ENCODE results near the gene ARID3A.
"Not testable (repeated sequence)": the region's sequence is repeated elsewhere in the genome, so short reads cannot be mapped to it uniquely, and the experiment has no call there.

ARID3A gene

DNA sequence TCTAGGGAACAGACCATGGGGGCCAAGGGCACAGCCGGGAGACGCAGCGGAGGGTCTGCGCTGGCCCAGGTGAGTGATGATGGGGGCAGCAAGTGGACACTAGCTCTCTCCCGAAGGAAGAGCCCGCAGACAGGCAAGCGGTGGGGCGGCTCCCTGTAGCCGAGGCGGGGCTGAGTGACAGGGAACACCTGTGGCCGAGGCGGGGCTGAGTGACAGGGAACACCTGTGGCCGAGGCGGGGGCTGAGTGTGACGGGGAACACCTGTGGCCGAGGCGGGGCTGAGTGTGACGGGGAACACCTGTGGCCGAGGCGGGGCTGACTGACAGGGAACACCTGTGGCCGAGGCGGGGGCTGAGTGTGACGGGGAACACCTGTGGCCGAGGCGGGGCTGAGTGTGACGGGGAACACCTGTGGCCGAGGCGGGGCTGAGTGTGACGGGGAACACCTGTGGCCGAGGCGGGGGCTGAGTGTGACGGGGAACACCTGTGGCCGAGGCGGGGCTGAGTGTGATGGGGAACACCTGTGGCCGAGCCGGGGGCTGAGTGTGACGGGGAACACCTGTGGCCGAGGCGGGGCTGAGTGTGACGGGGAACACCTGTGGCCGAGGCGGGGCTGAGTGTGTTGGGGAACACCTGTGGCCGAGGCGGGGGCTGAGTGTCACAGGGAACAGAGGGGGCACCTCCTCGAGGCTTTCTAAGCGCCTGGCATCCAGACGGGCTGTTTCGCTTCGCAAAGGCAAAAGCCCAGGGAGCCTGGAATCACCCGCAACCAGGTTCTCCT, 34.2 kb upstream of the ARID3A start:
- DNase-seq, result not testable (repeated sequence)

GRCh38 chr19:892243-892893, 33.5 kb upstream of the ARID3A start:
- DNase-seq, result no peak

DNA sequence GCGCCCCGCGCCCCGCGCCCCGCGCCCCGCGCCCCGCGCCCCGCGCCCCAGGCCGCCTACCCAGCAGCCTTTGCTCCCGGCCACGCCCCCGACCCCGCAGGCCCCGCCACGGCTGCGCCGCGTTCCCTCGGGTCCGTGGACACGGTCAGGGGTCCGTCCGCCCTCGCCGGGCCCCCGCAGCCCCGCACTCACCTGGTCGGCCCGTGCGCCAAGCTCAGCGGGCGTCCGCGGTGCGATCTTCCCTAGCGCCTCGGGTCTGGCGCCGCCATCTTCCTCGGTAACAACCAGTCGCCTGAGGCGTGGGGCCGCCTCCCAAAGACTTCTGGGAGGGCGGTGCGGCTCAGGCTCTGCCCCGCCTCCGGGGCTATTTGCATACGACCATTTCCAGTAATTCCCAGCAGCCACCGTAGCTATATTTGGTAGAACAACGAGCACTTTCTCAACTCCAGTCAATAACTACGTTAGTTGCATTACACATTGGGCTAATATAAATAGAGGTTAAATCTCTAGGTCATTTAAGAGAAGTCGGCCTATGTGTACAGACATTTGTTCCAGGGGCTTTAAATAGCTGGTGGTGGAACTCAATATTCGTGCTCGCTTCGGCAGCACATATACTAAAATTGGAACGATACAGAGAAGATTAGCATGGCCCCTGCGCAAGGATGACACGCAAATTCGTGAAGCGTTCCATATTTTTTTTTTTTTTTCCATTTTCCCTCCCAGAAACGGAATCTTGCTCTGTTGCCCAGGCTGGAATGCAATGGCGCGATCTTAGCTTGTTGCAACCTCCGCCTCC, 32.7 kb upstream of the ARID3A start, which contains the start of the genes MED16 and RNU6-9:
TSS of gene MED16 (minus strand) at position 294 of the 796 bp plus-strand sequence. CDS start 2,056 bp downstream, outside the sequence.
TSS of gene RNU6-9 (plus strand) at position 591 of the 796 bp plus-strand sequence.
- DNase-seq, result peak; percentile 92

GRCh38 chr19:896434-896833, 29.4 kb upstream of the ARID3A start:
- DNase-seq, result no peak

DNA sequence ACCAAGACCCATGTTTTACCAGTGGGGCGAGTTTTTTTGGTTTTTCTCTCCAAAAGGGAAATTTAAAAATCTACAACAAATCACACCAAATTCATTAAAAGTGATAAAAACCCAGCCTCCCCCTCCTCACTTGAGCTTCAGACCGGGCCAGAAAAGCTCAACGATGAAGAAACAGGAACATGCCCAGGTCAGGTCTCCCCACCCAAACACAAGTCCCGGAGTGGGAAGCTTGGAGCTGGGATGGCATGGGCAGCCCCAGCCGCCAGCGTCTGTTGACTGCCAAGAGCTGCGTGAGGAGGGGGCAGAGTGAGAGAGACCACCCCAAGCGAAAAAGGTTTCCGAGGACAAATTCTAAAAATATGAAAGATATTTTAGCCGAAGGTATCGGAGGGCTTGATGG, 28.8 kb upstream of the ARID3A start:
- no peak for DNase-seq

DNA sequence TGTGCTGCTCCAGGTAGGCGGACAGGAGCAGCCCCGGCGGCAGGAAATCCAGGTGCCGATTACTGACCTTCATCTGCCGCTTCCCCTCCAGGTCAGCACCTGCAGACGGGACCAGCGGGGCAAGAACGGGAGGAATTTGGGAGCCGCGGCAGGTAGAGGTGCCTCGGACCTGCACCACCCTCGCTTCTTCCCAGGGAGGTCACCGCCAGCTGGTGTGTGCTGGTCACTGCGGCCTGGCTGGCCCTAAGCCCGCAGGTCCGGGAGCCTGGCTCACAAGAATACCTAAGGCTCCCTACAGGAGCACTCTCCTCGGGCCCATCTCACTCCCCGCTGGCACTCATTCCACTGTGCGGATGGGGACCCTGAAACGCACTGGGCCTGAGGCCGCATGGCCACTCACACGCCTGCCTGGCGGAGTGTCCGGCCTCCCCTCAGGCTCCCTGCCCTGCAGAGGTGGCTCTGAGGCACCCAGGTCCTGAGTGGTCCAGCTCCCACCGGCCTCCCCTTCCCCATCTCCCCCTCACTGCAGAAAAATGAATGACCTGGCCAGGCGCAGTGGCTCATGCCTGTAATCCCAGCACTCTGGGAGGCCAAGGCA, 28.3 kb upstream of the ARID3A start:
- DNase-seq, result no peak

DNA sequence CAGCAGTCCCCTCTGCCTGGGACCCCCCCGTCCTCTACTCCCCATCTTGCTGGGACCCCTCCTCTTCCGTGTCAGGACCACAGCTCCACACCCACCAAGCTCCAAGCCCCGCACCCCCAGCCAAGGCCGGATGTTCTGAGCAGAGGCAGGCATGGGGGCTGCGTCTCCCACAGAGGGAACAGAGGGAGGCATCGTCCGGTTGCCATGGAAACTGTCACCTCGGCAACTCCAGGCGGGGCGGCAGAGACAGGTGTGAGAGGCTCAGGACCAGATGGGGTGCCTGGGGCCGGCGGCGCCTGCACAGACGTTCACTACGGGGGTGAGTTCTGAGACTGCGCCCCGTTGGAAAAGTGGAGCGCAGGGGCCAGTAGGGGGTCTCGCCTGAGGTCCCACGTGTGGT, 27.2 kb upstream of the ARID3A start:
- no peak for DNase-seq

DNA sequence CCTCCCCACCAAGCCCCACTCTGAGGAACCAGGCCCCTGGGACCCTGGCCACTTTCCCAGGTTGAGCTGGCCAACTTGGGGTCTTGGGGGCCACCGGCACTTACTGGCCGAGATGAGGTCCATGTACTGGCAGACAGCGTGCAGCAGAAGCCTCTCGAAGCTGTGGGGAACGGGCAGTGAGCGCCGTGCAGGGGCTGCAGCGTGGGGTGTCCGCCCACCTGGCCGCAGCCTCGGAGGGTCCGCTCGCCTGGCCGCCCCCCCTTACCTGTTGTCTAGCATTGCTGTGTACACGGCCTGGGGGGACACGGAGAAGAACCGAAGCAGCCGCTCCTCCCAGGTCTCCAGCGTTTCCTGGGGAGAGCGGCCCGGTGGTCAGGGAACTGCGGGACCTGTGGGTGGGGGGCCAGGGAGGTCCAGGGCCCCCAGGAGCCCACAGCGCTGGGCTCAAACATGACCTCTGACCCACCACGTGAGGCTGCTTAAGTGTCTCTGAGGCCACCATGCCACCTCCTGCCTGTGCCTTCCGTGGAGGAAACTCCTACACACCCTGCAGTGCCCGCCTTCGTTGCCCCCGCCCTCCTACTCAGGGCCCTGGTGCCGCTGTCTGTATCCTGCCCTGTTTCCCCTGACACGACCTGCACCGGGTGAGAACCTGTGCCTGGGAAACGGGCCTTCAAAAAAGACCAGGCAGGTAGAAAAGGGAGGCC, 26.3 kb upstream of the ARID3A start:
- no peak for DNase-seq

DNA sequence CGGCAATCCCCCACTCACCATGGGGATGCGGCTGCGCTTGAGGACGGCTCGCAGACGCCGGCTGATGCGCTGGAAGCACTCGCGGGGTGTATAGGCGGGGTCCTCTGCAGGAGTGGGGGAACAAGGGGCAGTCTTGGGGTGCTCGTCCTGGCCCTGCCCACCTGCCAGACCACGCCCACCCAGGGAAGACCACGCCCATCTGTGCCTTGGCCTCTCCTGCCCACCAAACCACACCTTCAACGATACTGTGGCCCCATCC, 25.9 kb upstream of the ARID3A start:
- DNase-seq, result no peak

DNA sequence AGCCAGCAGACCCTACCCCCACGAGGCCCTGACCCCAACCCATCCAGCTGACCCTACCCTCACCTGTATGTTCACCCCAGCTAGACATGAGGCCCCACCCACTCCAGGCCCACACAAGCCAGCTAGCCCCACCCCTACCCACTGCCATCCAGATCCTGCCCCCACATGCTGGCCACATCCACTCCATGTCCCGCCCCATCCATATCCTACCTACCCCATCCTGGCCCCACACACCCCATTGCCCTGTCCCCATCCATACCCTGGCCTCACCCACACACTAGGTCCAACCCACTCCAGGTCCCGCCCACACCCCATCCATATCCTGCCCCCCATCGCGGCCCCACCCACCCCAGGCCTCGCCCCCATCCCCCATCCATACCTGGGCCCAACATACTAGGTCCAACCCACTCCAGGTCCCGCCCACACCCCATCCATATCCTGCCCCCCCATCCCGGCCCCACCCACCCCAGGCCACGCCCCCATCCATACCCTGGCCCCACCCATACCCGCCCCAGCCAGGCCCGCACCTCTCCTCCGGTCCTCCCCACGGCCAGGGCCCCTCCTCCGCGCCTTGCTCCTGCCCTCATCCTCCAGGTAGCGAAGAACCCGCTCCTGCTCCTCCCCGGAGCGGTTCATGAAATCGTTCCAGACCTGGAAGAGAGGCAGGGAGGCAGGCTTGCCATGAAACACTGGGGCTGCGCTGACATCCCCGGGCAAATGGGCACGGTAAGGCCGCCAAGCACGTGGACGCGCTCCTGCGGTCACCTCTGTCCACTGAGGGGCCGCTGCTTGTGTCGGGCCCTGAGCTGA, 25.3 kb upstream of the ARID3A start:
- DNase-seq, result no peak

- no peak for DNase-seq
Measured at GRCh38 chr19:901216-902092, 24.4 kb upstream of the ARID3A start.

DNA sequence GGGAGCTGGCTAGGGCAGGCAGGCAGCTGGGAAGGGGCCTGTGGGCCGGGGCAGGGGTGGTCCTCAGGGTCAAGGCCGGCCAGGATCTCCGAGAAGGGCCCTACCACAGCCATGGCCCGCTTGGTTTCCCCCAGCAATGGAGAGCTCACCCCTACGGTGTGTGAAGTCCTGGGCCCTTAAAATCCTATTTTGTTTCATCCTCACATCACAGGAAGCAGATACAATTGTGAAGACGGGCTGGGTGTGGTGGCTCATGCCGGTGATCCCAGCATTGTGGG, 23.8 kb upstream of the ARID3A start:
- no peak for DNase-seq

- DNase-seq, result no peak
Measured at GRCh38 chr19:902446-903226, 23.2 kb upstream of the ARID3A start.

GRCh38 chr19:903266-903797, 22.5 kb upstream of the ARID3A start:
- DNase-seq, result peak; percentile 39

GRCh38 chr19:904545-904944, 21.3 kb upstream of the ARID3A start:
- no peak for DNase-seq

GRCh38 chr19:906480-906879, 19.4 kb upstream of the ARID3A start:
- no peak for DNase-seq

DNA sequence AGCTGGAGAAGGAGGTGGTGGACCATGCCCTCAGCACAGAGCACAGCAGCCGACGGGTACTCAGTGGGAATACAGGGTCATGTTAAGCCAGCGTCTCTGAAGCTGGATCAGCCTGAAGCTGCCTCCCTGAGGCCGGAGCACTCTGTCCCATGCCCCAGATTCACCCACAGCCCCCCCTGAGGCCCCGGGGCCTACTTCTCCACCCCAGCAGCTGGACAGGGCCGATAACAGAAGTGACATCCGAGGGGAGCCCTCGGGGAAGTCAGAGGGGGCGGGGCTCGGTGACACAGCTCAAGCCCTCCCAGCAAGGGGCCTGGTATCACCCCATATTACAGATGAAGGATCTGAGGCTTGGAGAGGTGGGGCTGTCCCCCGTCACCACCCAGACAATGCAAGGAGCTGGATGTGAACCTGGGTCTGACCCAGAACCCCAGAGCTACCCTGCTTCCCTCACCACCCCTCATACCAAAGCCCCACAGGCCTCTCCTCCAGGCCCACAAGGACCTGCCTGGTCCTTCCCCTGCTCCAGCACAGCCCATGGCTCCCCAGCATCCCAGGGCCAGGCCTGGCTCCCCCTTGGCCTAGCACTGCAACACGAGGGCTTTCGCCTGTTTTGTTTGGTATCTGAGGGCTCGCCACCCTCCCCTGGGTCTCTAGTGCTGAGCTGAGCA, 18.5 kb upstream of the ARID3A start:
- DNase-seq, result no peak

DNA sequence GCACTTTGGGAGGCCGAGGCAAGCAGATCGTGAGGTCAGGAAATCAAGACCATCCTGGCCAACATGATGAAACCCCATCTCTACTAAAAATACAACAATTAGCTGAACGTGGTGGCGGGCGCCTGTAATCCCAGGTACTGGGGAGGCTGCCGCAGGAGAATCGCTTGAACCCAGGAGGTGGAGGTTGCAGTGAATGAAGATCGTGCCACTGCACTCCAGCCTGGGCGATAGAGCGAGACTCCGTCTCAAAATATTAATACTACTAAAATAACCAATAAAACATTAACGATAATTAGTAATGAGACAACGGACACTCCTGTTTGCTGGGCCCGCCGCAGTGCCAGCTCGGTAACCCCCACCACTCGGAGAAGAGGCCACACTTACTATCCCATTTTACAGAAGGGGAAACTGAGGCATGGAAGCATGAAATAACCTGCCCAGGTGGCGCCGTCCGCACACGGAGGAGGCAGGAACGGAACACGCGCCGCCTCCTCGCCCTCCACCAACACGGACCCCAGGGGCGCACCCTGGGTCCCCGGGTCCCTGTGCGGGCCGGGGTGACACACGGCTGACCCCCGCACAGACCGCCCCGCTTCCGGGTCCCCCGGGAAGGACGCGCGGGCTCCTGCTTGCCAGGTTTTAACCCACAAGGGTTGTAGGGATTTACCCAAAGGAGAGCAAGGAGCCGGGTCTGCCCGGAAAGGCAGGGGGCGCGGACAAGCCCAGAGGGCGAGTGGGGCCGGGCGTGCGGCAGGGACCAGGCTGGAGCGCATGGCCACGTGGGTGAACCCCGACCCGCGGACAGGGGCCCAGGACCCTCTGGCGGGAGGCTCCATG, 14.4 kb upstream of the ARID3A start:
- no peak for DNase-seq
